LoVo (cell line): Measurements from ENCODE around the gene SEZ6L.
A peak's percentile ranks its signal among the peaks of the same experiment; 100 is the strongest.

Experiments used
- DNase-seq: peaks from one replicate; pipeline ENCODE4 v3.0.0-alpha.2; 2016; ENCODE audit warnings: low spot score

SEZ6L gene

DNA sequence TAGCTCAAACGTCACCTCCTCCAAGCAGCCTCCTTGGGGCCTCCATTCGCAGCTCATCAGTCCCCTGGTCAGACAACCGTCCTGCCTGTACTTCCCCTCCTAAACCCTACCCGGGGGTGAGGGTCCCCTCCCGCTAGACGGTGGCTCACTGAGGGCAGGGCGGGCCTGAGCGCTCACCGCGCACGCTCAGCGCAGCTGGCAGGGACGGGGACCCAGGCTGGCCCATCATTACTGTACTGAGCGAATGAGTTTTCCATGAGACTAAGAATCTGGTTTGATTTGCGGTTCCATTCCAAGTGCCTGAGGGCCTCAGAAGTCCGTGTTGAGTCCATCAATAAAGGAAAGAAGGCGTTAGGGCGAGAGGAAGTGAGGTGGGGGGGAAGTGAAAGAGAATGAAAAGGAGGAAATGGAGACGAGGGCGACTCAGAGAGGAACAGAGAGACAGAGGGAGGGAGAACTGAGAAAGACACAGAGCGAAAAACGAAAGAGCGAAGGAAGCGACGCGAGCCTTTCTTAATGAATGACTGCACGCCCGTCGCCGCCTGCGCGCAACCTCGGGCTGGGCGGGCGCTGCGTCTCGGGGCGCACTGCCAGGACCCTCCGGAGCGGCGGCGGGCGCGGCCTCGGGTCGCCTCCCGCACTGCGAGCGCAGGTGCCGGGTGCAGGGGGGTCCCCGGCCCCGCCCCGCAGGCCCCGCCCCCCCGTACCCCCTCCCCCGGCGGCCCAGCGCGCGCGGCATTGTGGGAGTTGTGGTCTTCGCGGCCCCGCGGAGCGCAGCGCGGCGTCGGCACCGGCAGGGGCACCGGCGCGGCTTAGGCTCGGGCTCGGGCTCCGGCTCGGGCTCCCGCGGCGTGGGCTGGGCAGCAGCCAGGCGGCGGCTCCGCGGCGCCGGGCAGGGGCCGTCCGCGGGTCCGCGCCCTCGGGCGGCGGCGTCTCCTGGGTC lies 259.5 kb downstream of the SEZ6L start, which contains the start of gene ASPHD2:
Gene ASPHD2, plus strand, starts transcription at position 746 of the 943 bp plus-strand sequence. CDS start 4,356 bp downstream, outside the sequence.
- peak; percentile 69 for DNase-seq

DNA sequence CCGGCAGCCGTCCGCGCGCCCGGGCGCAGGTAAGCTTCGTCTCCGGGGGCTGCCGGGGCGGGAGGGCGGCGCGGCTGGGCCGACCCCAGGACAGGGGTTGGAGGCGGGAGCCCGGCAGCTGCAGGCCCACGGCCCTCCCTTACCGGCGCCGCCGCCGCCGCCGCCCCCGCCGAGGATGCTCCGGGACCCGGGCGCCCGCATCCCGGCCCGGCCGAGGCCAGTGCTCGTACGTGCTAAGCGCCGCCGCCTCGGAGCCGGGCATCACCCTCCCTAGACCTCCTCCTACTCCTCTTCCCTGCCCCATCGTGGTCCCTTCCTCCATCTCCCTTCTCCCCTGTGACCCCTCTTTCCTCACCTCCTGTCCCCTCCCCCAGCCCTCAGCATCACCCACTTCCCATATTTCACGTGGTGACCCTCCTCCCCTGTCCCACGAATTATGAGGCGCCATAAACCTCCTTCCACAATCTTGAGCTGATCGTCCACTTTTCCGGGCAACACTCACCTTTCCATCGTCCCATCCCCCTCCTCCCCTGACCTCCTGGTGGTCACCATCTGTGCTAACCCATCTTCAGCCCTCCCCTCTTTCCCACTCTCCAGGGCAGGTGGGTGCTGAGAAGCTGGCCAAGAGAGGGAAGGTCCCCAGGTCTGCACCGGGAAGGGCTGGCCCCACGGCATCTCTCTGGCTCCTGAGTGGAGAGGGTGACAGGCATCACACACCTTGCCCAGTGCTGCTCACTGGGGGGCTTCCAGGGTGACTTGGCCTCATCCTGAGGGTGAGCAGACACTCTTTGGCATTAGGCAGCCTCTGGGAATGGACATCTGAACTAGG lies 260.4 kb downstream of the SEZ6L start:
- DNase-seq = no peak

GRCh38 chr22:26430600-26430999 lies 261.3 kb downstream of the SEZ6L start:
- no peak for DNase-seq

DNA sequence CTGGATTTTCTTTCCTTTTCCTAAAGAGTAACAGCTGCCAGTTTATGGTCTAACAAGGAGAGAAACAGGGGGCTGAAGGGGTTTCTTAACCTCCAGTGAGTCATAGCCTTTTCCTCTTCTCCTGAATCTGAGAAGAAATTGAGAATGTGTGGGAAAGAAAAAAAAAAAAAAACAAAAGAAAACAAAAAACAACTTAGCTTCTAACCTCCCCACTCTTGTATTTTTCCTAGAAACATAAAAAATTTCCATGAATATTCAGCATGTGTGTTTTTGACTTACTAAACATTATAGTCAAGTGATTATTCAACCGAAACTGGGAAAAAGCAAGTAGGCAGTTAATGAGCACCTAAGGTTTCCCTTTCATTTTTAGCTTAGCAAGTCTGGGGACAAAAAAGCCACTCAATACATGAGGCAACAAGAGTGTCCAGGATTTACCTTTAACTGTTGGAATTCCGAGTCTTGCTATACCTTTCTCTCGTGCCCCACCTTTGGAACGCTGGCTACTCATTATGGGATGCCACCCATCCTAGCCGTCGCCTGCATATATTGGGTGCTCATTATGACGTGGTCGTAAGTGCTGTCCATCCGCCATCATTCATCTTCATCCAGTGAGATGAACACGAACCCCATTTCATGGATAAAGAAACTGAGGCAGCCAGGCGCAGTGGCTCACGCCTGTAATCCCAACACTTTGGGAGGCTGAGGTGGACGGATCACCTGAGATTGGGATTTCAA lies 262.2 kb downstream of the SEZ6L start:
- no peak for DNase-seq

DNA sequence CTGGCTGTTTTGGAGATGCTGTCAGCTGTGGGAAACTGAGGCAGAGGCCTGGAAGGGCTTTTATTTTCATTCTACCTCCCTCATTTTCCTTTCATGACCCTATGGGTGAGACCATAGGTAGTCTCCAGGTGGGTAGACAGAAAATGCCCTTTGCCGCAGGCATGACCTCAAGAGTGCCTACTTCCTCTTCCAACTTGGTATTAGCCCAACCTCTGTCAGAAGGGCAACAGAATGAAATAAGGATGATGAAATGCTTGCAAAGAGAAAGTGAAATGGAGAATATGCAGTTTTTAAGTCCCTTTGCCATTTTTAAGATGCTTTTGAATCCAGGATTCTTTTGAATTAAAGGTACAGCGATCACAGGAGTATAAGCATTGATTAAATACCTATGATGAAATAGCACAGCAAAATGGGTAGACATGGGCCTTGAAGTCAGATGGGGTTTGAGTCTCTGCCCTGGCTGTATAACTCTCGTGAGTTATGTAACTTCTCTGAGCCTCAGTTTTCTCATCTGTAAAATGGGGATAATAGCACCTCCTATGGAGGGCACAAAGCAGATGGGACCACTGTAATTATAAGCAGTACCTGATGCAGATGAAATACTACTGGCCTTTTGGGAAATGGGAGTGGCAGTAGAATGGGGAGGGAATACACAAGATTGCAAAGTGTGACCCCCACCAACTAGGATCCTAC lies 263.5 kb downstream of the SEZ6L start:
- DNase-seq = no peak
